Osteoblast (primary cell): ENCODE data around the gene CYP11A1. TPM values are rescaled to one million over a fixed set of nuclear protein-coding genes. Genes with fewer than 3 reads are reported as not detected.

ENCODE experiments used
- DNase-seq: peaks from one replicate; pipeline ENCODE4 v3.0.0; 2011; ENCODE audit warnings: low spot score, mixed read lengths; ENCODE audit not compliant: insufficient read length; ENCODE audit errors: missing footprints
- H2AFZ ChIP-seq: 2 replicates; pipeline ENCODE4 v1.6.0; 2011; ENCODE audit warnings: mild to moderate bottlenecking, low read length
- H3K27ac ChIP-seq: 2 replicates; pipeline ENCODE4 v1.5.1; 2011; ENCODE audit warnings: mild to moderate bottlenecking, low read depth, low read length, moderate library complexity
- H3K27me3 ChIP-seq: 2 replicates; pipeline ENCODE4 v1.6.0; 2012; ENCODE audit warnings: mild to moderate bottlenecking, control low read depth, inconsistent platforms, low read length, moderate library complexity; ENCODE audit not compliant: insufficient read depth
- H3K36me3 ChIP-seq: 2 replicates; pipeline ENCODE4 v1.5.1; 2011; ENCODE audit warnings: mild to moderate bottlenecking, low read length, control low read depth, moderate library complexity; ENCODE audit not compliant: insufficient read depth
- H3K4me1 ChIP-seq: 2 replicates; pipeline ENCODE4 v1.5.1; 2011; ENCODE audit warnings: mild to moderate bottlenecking, low read length, control low read depth, moderate library complexity; ENCODE audit not compliant: insufficient read depth
- H3K4me2 ChIP-seq: 2 replicates; pipeline ENCODE4 v1.6.0; 2011; ENCODE audit warnings: mild to moderate bottlenecking, low read length; ENCODE audit not compliant: insufficient read depth
- H3K4me3 ChIP-seq: fragments of 200-600 bp; sonication (generic); 3 replicates; pipeline ENCODE4 v1.5.1; 2012; ENCODE audit warnings: mild to moderate bottlenecking, low read length, inconsistent platforms; ENCODE audit not compliant: insufficient read depth
- H3K79me2 ChIP-seq: 2 replicates; pipeline ENCODE4 v1.6.0; 2012; ENCODE audit warnings: mild to moderate bottlenecking, low read length, control low read depth, inconsistent platforms; ENCODE audit not compliant: insufficient read depth
- H3K9me3 ChIP-seq: 2 replicates; pipeline ENCODE4 v1.5.1; 2011; ENCODE audit warnings: low read depth, low read length, control low read depth
- H4K20me1 ChIP-seq: 2 replicates; pipeline ENCODE4 v1.6.0; 2012; ENCODE audit warnings: mild to moderate bottlenecking, low read length, control low read depth; ENCODE audit not compliant: insufficient read depth
- CTCF ChIP-seq: IDR thresholded peaks from 2 replicates; pipeline ENCODE4 v1.5.1; 2011; ENCODE audit warnings: mild to moderate bottlenecking, low read depth, low read length, moderate library complexity; ENCODE audit errors: extremely low read depth
- total RNA-seq: library from RNA; depleted of rRNA; stranded (reverse); fragments of >200 nt; gene quantifications from 2 replicates; pipeline ENCODE4 v1.2.3, GENCODE V29; 2012

Gene CYP11A1
- total RNA-seq, 1 donor: 1.4 TPM

DNA sequence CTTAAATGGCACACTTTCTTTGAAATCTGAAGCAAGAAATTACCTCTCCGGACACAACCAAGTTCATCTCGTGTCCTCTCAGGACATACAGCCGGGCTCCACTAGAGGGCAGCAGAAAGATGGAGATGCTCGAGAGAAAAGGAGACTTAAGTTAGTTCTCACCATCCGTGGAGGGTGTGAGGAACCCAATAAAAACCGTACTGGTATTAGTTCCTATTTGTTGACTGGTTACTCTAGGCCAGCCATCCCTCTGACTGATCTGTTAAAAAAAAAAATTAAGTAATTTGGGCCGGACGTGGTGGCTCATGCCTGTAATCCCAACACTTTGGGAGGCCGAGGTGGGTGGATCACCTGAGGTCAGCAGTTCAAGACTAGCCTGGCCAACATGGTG, 7.9 kb upstream of the CYP11A1 start:
- peak; percentile 88 for DNase-seq
- Histone ChIP-seq H3K27me3 (no peaks in the 10 kb centered on the region), H3K27ac (no peak overlapping the region), H3K9me3 (no peaks in the 10 kb centered on the region), H3K4me2 (peak overlapping the region; percentile 95), H4K20me1 (no peaks in the 10 kb centered on the region), H3K4me1 (peaks cover 19% of the 10 kb centered on the region), H3K79me2 (no peaks in the 10 kb centered on the region), H2AFZ (peak overlapping the region; percentile 13), H3K36me3 (no peaks in the 10 kb centered on the region), H3K4me3 (no peak overlapping the region)
- TF ChIP-seq CTCF: peak; percentile 94

- peak overlapping the region; percentile 95 for H3K4me2 ChIP-seq
- no peak for TF ChIP-seq CTCF
- peak overlapping the region; percentile 85 for H3K4me3 ChIP-seq
- DNase-seq: peak; percentile 53
- H3K27ac ChIP-seq: no peak overlapping the region
- peaks cover 19% of the 10 kb centered on the region for H3K4me1 ChIP-seq
- H4K20me1 ChIP-seq: no peaks in the 10 kb centered on the region
- H3K27me3 ChIP-seq: no peaks in the 10 kb centered on the region
- peak overlapping the region; percentile 52 for H2AFZ ChIP-seq
- H3K79me2 ChIP-seq: no peaks in the 10 kb centered on the region
- no peaks in the 10 kb centered on the region for H3K36me3 ChIP-seq
- no peaks in the 10 kb centered on the region for H3K9me3 ChIP-seq
Observed at GRCh38 chr15:74374648-74375302, 7.3 kb upstream of the CYP11A1 start.

- peak; percentile 99 for DNase-seq
Observed at GRCh38 chr15:74373731-74374647, 6.5 kb upstream of the CYP11A1 start.

More at GRCh38 chr15:74373731-74374647, 6.5 kb upstream of the CYP11A1 start:
- Histone ChIP-seq H2AFZ (peak overlapping the region; percentile 95), H3K27ac (peak overlapping the region; percentile 28), H4K20me1 (no peaks in the 10 kb centered on the region), H3K4me2 (peak overlapping the region; percentile 95), H3K4me3 (peak overlapping the region; percentile 85), H3K79me2 (no peaks in the 10 kb centered on the region), H3K4me1 (peaks cover 22% of the 10 kb centered on the region), H3K27me3 (no peaks in the 10 kb centered on the region), H3K9me3 (no peaks in the 10 kb centered on the region), H3K36me3 (no peaks in the 10 kb centered on the region)
- peak; percentile 88 for TF ChIP-seq CTCF
